Caki2 (cell line): Measurements from ENCODE around the gene HMGB2. TPM values are rescaled to one million over a fixed set of nuclear protein-coding genes. Genes with fewer than 3 reads are reported as not detected.

Experiments used
- DNase-seq: peaks from one replicate; pipeline ENCODE4 v3.0.0-alpha.2; 2015; ENCODE audit warnings: low read depth
- in situ Hi-C: cut with HindIII; loops from 2 replicates; pipeline ENCODE4 v1.10.0; 2016; ENCODE audit warnings: low sequenced_read_pairs, low pct_unique_long_range_greater_than_20kb, mixed read lengths
- total RNA-seq: library from RNA; depleted of rRNA; stranded (reverse); fragments of >200 nt; shearing (Covaris generic); gene quantifications from 2 replicates; pipeline ENCODE4 v1.2.3, GENCODE V29; 2014; ENCODE audit warnings: low replicate concordance; rRNA removed

HMGB2 gene
- total RNA-seq, result 196 and 317 TPM in 2 replicates

GRCh38 chr4:173334085-173334890, at the start of gene HMGB2:
TSS of gene HMGB2 (minus strand) at chr4:173334358. CDS start at chr4:173333649, 709 bp downstream.
- peak; percentile 99 for DNase-seq
- in situ Hi-C loops, result no loop called here

- DNase-seq, result no peak
- in situ Hi-C loops, result no loop called here
Measured at GRCh38 chr4:173382349-173382748, 48.2 kb upstream of the HMGB2 start.

GRCh38 chr4:173381610-173382009, 47.5 kb upstream of the HMGB2 start:
- DNase-seq, result no peak
- in situ Hi-C loops, result no loop called here

- in situ Hi-C loops, result no loop called here
- DNase-seq, result no peak
Measured at GRCh38 chr4:173380987-173381386, 46.8 kb upstream of the HMGB2 start.

GRCh38 chr4:173379929-173380328, 45.8 kb upstream of the HMGB2 start:
- in situ Hi-C loops, result no loop called here
- DNase-seq, result no peak

- in situ Hi-C loops, result no loop called here
- DNase-seq, result no peak
Measured at GRCh38 chr4:173374588-173374987, 40.4 kb upstream of the HMGB2 start.

- peak; percentile 62 for DNase-seq
- in situ Hi-C loops, result no loop called here
Measured at GRCh38 chr4:173371292-173372192, 37.4 kb upstream of the HMGB2 start.

GRCh38 chr4:173370477-173371291, 36.5 kb upstream of the HMGB2 start, which contains the start of gene SAP30:
TSS of gene SAP30 (plus strand) at chr4:173370954. CDS start at chr4:173371183, 229 bp downstream.
- DNase-seq, result peak; percentile 96
- in situ Hi-C loops, result no loop called here

- no peak for DNase-seq
- in situ Hi-C loops, result no loop called here
Measured at GRCh38 chr4:173370130-173370476, 35.9 kb upstream of the HMGB2 start.

- peak; percentile 12 for DNase-seq
- in situ Hi-C loops, result no loop called here
Measured at GRCh38 chr4:173367946-173368345, 33.8 kb upstream of the HMGB2 start.

GRCh38 chr4:173367285-173367684, 33.1 kb upstream of the HMGB2 start:
- peak; percentile 16 for DNase-seq
- in situ Hi-C loops, result no loop called here

- DNase-seq, result no peak
- in situ Hi-C loops, result no loop called here
Measured at GRCh38 chr4:173365359-173365996, 31.3 kb upstream of the HMGB2 start.

- no peak for DNase-seq
- in situ Hi-C loops, result no loop called here
Measured at GRCh38 chr4:173362666-173363065, 28.5 kb upstream of the HMGB2 start.

GRCh38 chr4:173360587-173361221, 26.5 kb upstream of the HMGB2 start:
- no peak for DNase-seq

GRCh38 chr4:173357939-173358338, 23.8 kb upstream of the HMGB2 start:
- no peak for DNase-seq
- in situ Hi-C loops, result no loop called here

More at GRCh38 chr4:173360587-173361221, 26.5 kb upstream of the HMGB2 start:
- in situ Hi-C loops, result no loop called here

GRCh38 chr4:173347467-173347866, 13.3 kb upstream of the HMGB2 start:
- in situ Hi-C loops, result no loop called here
- no peak for DNase-seq

- no peak for DNase-seq
- in situ Hi-C loops, result no loop called here
Measured at GRCh38 chr4:173346074-173346473, 11.9 kb upstream of the HMGB2 start.
